Measurements from ENCODE around the gene PCDHA8.

- peak; percentile 57 for TF ChIP-seq CTCF (IDR thresholded peaks at IDR 0.05)
- no peak for TF ChIP-seq EZH2 (IDR thresholded peaks at IDR 0.05)
Measured at GRCh38 chr5:140795259-140795641, 45.7 kb upstream of the PCDHA8 start.
